Glomerular endothelial cell (primary cell): Measurements from ENCODE around the gene UBE2I. TPM values are rescaled to one million over a fixed set of nuclear protein-coding genes. Genes with fewer than 3 reads are reported as not detected.

Experiments
- total RNA-seq: library from RNA; depleted of rRNA; stranded (reverse); fragments of >200 nt; gene quantifications from 2 replicates; pipeline ENCODE4 v1.2.3, GENCODE V29; 2015

UBE2I gene
- total RNA-seq, 1 donor from 2014 or later, result 94.8 TPM

Other genes starting within 250 kb of the UBE2I start
- gene SSTR5, start 236.9 kb upstream of the UBE2I start, total RNA-seq, result not detected in 2 replicates
- not detected in 2 replicates for gene C1QTNF8, start 213.4 kb upstream of the UBE2I start, total RNA-seq
- gene CACNA1H, start 156.5 kb upstream of the UBE2I start, total RNA-seq, result 0.15 and 1.3 TPM in 2 replicates
- gene TPSG1, start 84.4 kb upstream of the UBE2I start, total RNA-seq, result not detected in 2 replicates
- gene TPSB2, start 79.5 kb upstream of the UBE2I start, total RNA-seq, result not detected in 2 replicates
- gene TPSAB1, start 68.9 kb upstream of the UBE2I start, total RNA-seq, result not detected in 2 replicates
- not detected in 2 replicates for gene TPSD1, start 53.6 kb upstream of the UBE2I start, total RNA-seq
- gene BAIAP3, start 24.0 kb downstream of the UBE2I start, total RNA-seq, result 1.1 TPM in 2 replicates
- 102 and 119 TPM in 2 replicates for gene TSR3, start 42.2 kb downstream of the UBE2I start, total RNA-seq
- gene GNPTG, start 42.3 kb downstream of the UBE2I start, total RNA-seq, result 72.5 and 96.8 TPM in 2 replicates
- gene UNKL, start 105.1 kb downstream of the UBE2I start, total RNA-seq, result 16.7 and 27.3 TPM in 2 replicates
- 9.4 and 18.7 TPM in 2 replicates for gene UQCC4, start 111.1 kb downstream of the UBE2I start, total RNA-seq
- not detected in 2 replicates for gene PERCC1, start 121.4 kb downstream of the UBE2I start, total RNA-seq
- 0.58 TPM in 1 of 2 replicates, not detected in the other for gene CCDC154, start 134.9 kb downstream of the UBE2I start, total RNA-seq
- 75.9 and 100 TPM in 2 replicates for gene CLCN7, start 165.4 kb downstream of the UBE2I start, total RNA-seq
- gene PTX4, start 179.3 kb downstream of the UBE2I start, total RNA-seq, result 0.18 TPM in 1 of 2 replicates, not detected in the other
- 17.3 and 26.4 TPM in 2 replicates for gene TELO2, start 183.7 kb downstream of the UBE2I start, total RNA-seq
- 20.4 and 34.2 TPM in 2 replicates for gene TMEM204, start 224.0 kb downstream of the UBE2I start, total RNA-seq